HEK293 (cell line): ENCODE measurements around the gene RAET1G.

Experiments
- GLI2 ChIP-seq: fragments of 450-650 bp; formaldehyde crosslinking; IDR thresholded peaks from 2 replicates; pipeline ENCODE4; 2017; ENCODE audit warnings: missing biosample characterization, missing genetic modification characterization, low read depth, borderline replicate concordance
- IKZF3 ChIP-seq: fragments of 450-650 bp; IDR thresholded peaks from 2 replicates; pipeline ENCODE4 v1.5.0; 2018; ENCODE audit warnings: missing biosample characterization, mild to moderate bottlenecking, missing genetic modification characterization, moderate library complexity
- KLF8 ChIP-seq: fragments of 450-650 bp; formaldehyde crosslinking; IDR thresholded peaks from 2 replicates; pipeline ENCODE4 v1.5.1; 2016; ENCODE audit warnings: missing biosample characterization, missing genetic modification characterization
- KLF9 ChIP-seq: fragments of 450-650 bp; formaldehyde crosslinking; IDR thresholded peaks from 2 replicates; pipeline ENCODE4 v1.5.1; 2016; ENCODE audit warnings: missing biosample characterization, missing genetic modification characterization, low read depth
- SP2 ChIP-seq: fragments of 450-650 bp; formaldehyde crosslinking; IDR thresholded peaks from 2 replicates; pipeline ENCODE4 v1.5.1; 2016; ENCODE audit warnings: missing biosample characterization, missing genetic modification characterization
- SP7 ChIP-seq: fragments of 450-650 bp; formaldehyde crosslinking; IDR thresholded peaks from 2 replicates; pipeline ENCODE4 v1.5.1; 2016; ENCODE audit warnings: missing biosample characterization, missing genetic modification characterization
- ZBTB21 ChIP-seq: fragments of 450-650 bp; formaldehyde crosslinking; IDR thresholded peaks from 2 replicates; pipeline ENCODE4 v1.5.1; 2017; ENCODE audit warnings: missing biosample characterization, missing genetic modification characterization
- ZNF121 ChIP-seq: fragments of 450-650 bp; formaldehyde crosslinking; IDR thresholded peaks from 2 replicates; pipeline ENCODE4 v1.5.1; 2016; ENCODE audit warnings: missing biosample characterization, missing genetic modification characterization
- ZNF223 ChIP-seq: fragments of 450-650 bp; formaldehyde crosslinking; IDR thresholded peaks from 2 replicates; pipeline ENCODE4 v1.5.1; 2016; ENCODE audit warnings: missing biosample characterization, missing genetic modification characterization
- ZNF473 ChIP-seq: fragments of 450-650 bp; formaldehyde crosslinking; IDR thresholded peaks from 2 replicates; pipeline ENCODE4 v1.5.1; 2017; ENCODE audit warnings: missing biosample characterization, missing genetic modification characterization
- ZNF548 ChIP-seq: fragments of 450-650 bp; formaldehyde crosslinking; IDR thresholded peaks from 2 replicates; pipeline ENCODE4 v1.5.1; 2016; ENCODE audit warnings: missing biosample characterization, missing genetic modification characterization
- ZNF585B ChIP-seq: fragments of 450-650 bp; formaldehyde crosslinking; IDR thresholded peaks from 2 replicates; pipeline ENCODE4 v1.5.1; 2016; ENCODE audit warnings: missing biosample characterization, missing genetic modification characterization
- ZNF610 ChIP-seq: fragments of 450-650 bp; formaldehyde crosslinking; IDR thresholded peaks from 2 replicates; pipeline ENCODE4 v1.5.1; 2016; ENCODE audit warnings: missing biosample characterization, missing genetic modification characterization, borderline replicate concordance
- ZNF768 ChIP-seq: fragments of 450-650 bp; formaldehyde crosslinking; IDR thresholded peaks from 2 replicates; pipeline ENCODE4 v1.5.1; 2018; ENCODE audit warnings: missing biosample characterization, mild to moderate bottlenecking, missing genetic modification characterization
- ZXDB ChIP-seq: fragments of 450-650 bp; formaldehyde crosslinking; IDR thresholded peaks from 2 replicates; pipeline ENCODE4 v1.5.1; 2016; ENCODE audit warnings: missing biosample characterization, missing genetic modification characterization
- TF ChIP-seq, protein P1 (sequence below): sonication (generic); formaldehyde crosslinking; IDR thresholded peaks from 2 replicates; pipeline ENCODE4 v1.8.1; 2022; ENCODE audit warnings: mild to moderate bottlenecking, moderate library complexity, missing genetic modification reagents
- TF ChIP-seq, protein P2 (sequence below): fragments of 450-650 bp; formaldehyde crosslinking; IDR thresholded peaks from 2 replicates; pipeline ENCODE4 v1.5.1; 2016; ENCODE audit warnings: missing biosample characterization, missing genetic modification characterization
- TF ChIP-seq, protein P3 (sequence below): fragments of 450-650 bp; formaldehyde crosslinking; IDR thresholded peaks from 2 replicates; pipeline ENCODE4 v1.5.0; 2017; ENCODE audit warnings: missing biosample characterization, missing genetic modification characterization, borderline replicate concordance
- TF ChIP-seq, protein P4 (sequence below): fragments of 450-650 bp; formaldehyde crosslinking; IDR thresholded peaks from 2 replicates; pipeline ENCODE4 v1.5.1; 2017; ENCODE audit warnings: missing biosample characterization, mild to moderate bottlenecking, missing genetic modification characterization, moderate library complexity
- TF ChIP-seq, protein P5 (sequence below): fragments of 450-650 bp; formaldehyde crosslinking; conservative IDR thresholded peaks from 2 replicates; pipeline ENCODE4 v1.5.1; 2016; ENCODE audit warnings: low read depth, missing biosample characterization, missing genetic modification characterization
- TF ChIP-seq, protein P6 (sequence below): fragments of 450-650 bp; formaldehyde crosslinking; IDR thresholded peaks from 2 replicates; pipeline ENCODE4 v1.5.1; 2016; ENCODE audit warnings: missing biosample characterization, missing genetic modification characterization

Gene RAET1G

DNA sequence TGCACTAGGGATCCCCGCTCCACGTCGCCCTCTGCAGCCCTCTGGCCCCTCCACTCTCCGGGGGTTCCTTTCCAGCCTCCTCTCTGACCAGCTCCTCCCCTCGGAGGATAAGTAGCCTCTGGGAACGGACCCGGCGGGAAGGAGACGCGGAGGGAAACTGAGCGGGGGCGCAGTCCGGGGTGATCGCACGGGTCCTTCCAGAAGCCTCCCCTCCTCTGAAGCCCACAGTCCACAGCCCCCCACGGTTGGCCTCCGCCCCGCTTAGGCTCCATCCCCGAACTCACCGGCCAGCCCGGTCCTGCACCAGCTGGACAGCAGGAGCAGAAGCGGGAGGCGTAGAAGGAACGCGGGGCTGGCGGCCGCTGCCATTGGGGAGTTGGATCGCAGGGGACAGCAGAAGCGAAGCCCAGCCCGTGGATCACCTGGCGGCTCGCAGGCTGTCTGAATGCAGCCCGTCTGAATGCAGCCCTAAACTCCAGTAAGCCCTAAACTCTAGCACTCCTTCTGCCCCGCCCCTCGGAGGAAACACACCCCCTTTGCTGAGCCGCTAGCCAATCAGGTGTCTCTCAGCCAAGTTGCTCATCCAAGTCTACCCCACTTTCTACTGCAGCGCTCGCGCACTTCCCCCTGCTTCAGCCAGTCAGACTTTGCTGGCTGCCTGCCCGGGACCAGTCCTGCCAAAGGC lies at the start of gene RAET1G (continued):
- peak; percentile 94 for TF ChIP-seq KLF9 (tag by site-specific recombination)
- peak; percentile 44; the same call in 1 of the 2 replicates for TF ChIP-seq ZBTB21 (tag by site-specific recombination)
- TF ChIP-seq SP7 (tag by site-specific recombination), result no peak
- no peak for TF ChIP-seq ZNF548
- TF ChIP-seq ZXDB (tag by site-specific recombination), result no peak
- TF ChIP-seq, protein P1, sequence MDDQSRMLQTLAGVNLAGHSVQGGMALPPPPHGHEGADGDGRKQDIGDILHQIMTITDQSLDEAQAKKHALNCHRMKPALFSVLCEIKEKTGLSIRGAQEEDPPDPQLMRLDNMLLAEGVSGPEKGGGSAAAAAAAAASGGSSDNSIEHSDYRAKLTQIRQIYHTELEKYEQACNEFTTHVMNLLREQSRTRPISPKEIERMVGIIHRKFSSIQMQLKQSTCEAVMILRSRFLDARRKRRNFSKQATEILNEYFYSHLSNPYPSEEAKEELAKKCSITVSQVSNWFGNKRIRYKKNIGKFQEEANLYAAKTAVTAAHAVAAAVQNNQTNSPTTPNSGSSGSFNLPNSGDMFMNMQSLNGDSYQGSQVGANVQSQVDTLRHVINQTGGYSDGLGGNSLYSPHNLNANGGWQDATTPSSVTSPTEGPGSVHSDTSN (CRISPR knock-in tag), result peak; percentile 81; the same call in 1 of the 2 replicates
- TF ChIP-seq, protein P2, sequence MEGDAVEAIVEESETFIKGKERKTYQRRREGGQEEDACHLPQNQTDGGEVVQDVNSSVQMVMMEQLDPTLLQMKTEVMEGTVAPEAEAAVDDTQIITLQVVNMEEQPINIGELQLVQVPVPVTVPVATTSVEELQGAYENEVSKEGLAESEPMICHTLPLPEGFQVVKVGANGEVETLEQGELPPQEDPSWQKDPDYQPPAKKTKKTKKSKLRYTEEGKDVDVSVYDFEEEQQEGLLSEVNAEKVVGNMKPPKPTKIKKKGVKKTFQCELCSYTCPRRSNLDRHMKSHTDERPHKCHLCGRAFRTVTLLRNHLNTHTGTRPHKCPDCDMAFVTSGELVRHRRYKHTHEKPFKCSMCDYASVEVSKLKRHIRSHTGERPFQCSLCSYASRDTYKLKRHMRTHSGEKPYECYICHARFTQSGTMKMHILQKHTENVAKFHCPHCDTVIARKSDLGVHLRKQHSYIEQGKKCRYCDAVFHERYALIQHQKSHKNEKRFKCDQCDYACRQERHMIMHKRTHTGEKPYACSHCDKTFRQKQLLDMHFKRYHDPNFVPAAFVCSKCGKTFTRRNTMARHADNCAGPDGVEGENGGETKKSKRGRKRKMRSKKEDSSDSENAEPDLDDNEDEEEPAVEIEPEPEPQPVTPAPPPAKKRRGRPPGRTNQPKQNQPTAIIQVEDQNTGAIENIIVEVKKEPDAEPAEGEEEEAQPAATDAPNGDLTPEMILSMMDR, result peak; percentile 68
- TF ChIP-seq GLI2 (tag by site-specific recombination), result no peak
- TF ChIP-seq, protein P3, sequence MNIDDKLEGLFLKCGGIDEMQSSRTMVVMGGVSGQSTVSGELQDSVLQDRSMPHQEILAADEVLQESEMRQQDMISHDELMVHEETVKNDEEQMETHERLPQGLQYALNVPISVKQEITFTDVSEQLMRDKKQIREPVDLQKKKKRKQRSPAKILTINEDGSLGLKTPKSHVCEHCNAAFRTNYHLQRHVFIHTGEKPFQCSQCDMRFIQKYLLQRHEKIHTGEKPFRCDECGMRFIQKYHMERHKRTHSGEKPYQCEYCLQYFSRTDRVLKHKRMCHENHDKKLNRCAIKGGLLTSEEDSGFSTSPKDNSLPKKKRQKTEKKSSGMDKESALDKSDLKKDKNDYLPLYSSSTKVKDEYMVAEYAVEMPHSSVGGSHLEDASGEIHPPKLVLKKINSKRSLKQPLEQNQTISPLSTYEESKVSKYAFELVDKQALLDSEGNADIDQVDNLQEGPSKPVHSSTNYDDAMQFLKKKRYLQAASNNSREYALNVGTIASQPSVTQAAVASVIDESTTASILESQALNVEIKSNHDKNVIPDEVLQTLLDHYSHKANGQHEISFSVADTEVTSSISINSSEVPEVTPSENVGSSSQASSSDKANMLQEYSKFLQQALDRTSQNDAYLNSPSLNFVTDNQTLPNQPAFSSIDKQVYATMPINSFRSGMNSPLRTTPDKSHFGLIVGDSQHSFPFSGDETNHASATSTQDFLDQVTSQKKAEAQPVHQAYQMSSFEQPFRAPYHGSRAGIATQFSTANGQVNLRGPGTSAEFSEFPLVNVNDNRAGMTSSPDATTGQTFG (tag by site-specific recombination), result no peak
- TF ChIP-seq ZNF223 (tag by site-specific recombination), result no peak
- TF ChIP-seq, protein P4, sequence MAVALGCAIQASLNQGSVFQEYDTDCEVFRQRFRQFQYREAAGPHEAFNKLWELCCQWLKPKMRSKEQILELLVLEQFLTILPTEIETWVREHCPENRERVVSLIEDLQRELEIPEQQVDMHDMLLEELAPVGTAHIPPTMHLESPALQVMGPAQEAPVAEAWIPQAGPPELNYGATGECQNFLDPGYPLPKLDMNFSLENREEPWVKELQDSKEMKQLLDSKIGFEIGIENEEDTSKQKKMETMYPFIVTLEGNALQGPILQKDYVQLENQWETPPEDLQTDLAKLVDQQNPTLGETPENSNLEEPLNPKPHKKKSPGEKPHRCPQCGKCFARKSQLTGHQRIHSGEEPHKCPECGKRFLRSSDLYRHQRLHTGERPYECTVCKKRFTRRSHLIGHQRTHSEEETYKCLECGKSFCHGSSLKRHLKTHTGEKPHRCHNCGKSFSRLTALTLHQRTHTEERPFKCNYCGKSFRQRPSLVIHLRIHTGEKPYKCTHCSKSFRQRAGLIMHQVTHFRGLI (tag by site-specific recombination), result peak; percentile 39; the same call in 1 of the 2 replicates
- TF ChIP-seq ZNF473 (tag by site-specific recombination), result no peak
- TF ChIP-seq IKZF3 (tag by site-specific recombination), result 0 out of 2 replicates have a peak, but pooled peaks have one; percentile 16
- no peak for TF ChIP-seq ZNF585B
- TF ChIP-seq KLF8 (tag by site-specific recombination), result no peak
- TF ChIP-seq ZNF121 (tag by site-specific recombination), result no peak
- TF ChIP-seq, protein P5, sequence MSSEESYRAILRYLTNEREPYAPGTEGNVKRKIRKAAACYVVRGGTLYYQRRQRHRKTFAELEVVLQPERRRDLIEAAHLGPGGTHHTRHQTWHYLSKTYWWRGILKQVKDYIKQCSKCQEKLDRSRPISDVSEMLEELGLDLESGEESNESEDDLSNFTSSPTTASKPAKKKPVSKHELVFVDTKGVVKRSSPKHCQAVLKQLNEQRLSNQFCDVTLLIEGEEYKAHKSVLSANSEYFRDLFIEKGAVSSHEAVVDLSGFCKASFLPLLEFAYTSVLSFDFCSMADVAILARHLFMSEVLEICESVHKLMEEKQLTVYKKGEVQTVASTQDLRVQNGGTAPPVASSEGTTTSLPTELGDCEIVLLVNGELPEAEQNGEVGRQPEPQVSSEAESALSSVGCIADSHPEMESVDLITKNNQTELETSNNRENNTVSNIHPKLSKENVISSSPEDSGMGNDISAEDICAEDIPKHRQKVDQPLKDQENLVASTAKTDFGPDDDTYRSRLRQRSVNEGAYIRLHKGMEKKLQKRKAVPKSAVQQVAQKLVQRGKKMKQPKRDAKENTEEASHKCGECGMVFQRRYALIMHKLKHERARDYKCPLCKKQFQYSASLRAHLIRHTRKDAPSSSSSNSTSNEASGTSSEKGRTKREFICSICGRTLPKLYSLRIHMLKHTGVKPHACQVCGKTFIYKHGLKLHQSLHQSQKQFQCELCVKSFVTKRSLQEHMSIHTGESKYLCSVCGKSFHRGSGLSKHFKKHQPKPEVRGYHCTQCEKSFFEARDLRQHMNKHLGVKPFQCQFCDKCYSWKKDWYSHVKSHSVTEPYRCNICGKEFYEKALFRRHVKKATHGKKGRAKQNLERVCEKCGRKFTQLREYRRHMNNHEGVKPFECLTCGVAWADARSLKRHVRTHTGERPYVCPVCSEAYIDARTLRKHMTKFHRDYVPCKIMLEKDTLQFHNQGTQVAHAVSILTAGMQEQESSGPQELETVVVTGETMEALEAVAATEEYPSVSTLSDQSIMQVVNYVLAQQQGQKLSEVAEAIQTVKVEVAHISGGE (tag by site-specific recombination), result no peak
- peak; percentile 85 for TF ChIP-seq SP2 (tag by site-specific recombination)
- no peak for TF ChIP-seq ZNF610 (tag by site-specific recombination)
- no peak for TF ChIP-seq ZNF768 (tag by site-specific recombination)
- TF ChIP-seq, protein P6, sequence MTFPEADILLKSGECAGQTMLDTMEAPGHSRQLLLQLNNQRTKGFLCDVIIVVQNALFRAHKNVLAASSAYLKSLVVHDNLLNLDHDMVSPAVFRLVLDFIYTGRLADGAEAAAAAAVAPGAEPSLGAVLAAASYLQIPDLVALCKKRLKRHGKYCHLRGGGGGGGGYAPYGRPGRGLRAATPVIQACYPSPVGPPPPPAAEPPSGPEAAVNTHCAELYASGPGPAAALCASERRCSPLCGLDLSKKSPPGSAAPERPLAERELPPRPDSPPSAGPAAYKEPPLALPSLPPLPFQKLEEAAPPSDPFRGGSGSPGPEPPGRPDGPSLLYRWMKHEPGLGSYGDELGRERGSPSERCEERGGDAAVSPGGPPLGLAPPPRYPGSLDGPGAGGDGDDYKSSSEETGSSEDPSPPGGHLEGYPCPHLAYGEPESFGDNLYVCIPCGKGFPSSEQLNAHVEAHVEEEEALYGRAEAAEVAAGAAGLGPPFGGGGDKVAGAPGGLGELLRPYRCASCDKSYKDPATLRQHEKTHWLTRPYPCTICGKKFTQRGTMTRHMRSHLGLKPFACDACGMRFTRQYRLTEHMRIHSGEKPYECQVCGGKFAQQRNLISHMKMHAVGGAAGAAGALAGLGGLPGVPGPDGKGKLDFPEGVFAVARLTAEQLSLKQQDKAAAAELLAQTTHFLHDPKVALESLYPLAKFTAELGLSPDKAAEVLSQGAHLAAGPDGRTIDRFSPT, result no peak
